Body of pancreas (tissue), 4 donors: Measurements from ENCODE around the gene ENAH. TPM values are rescaled to one million over a fixed set of nuclear protein-coding genes. Genes with fewer than 3 reads are reported as not detected.

Experiments
- ATAC-seq: fragments of 150-250 bp; one replicate; pipeline ENCODE4 v1.9.1; 2016
- DNase-seq, 4 donors: peaks; one replicate each; pipeline ENCODE4 v3.0.0-alpha.2; 2019
- H3K27ac ChIP-seq, 4 donors: fragments of 200-600 bp; sonication (generic); 1 replicate in 3 of 4; 2 replicates in 1 of 4; pipeline versions ENCODE4 v1.5.1 to v1.6.1; 2016 to 2019; ENCODE audit warnings: mild to moderate bottlenecking in 1 of 4, mixed read lengths in 1 of 4, moderate library complexity in 1 of 4
- H3K27me3 ChIP-seq, 2 donors: fragments of 200-600 bp; sonication (generic); one replicate each; pipeline ENCODE4 v1.6.0; 2016; ENCODE audit warnings: mild to moderate bottlenecking in 1 of 2
- H3K36me3 ChIP-seq, 2 donors: fragments of 200-600 bp; sonication (generic); replicated peaks in 1 of 2; 2 replicates each; pipeline ENCODE4 v1.5.1; 2016; ENCODE audit warnings: low read depth in 2 of 2; ENCODE audit not compliant: insufficient read depth in 1 of 2
- H3K4me1 ChIP-seq: fragments of 200-600 bp; sonication (generic); one replicate; pipeline ENCODE4 v1.6.0; 2016
- H3K4me3 ChIP-seq, 2 donors: fragments of 200-600 bp; sonication (generic); 1 replicate in 1 of 2; 2 replicates in 1 of 2; pipeline ENCODE4 v1.5.1; 2016 to 2019
- H3K9me3 ChIP-seq, 3 donors: fragments of 200-600 bp; sonication (generic); 1 replicate in 2 of 3; 2 replicates in 1 of 3; pipeline ENCODE4 v1.5.1; 2016
- POLR2A ChIP-seq, 3 donors: fragments of 450-650 bp; IDR thresholded peaks; one replicate each; pipeline ENCODE4 v1.6.1; 2016; ENCODE audit warnings: antibody characterized with exemption in 3 of 3, mild to moderate bottlenecking in 2 of 3
- WGBS, 2 donors: methylation state at CpG; one replicate each; pipeline ENCODE4 v1.1.5; 2017; 5-methylcytosine and 5-hydroxymethylcytosine counted together
- intact Hi-C: fragments of 100-400 bp; cut with DNase I; formaldehyde crosslinking; loops from one replicate; pipeline ENCODE4 v1.15.1; 2023
- total RNA-seq, 2 donors: library from RNA; depleted of rRNA; stranded (reverse); fragments of >200 nt; gene quantifications; one replicate each; pipeline ENCODE4 v1.1.0, GENCODE V29; 2016
- TF ChIP-seq, protein P1 (sequence below), 7 experiments: fragments of 450-650 bp in 4 of 7; fragments of 200-600 bp in 3 of 7; sonication (generic) in 3 of 7; IDR thresholded peaks; one replicate each; pipeline ENCODE4 v1.5.1; 2016 to 2019; ENCODE audit warnings: antibody characterized with exemption in 7 of 7

Gene ENAH
- total RNA-seq, 2 donors from 2014 or later = 21.1 to 28.8 TPM

- 92 to 97% methylated on average over 1 of the region's 1 CpG for WGBS, 2 donors
- TF ChIP-seq, protein P1, sequence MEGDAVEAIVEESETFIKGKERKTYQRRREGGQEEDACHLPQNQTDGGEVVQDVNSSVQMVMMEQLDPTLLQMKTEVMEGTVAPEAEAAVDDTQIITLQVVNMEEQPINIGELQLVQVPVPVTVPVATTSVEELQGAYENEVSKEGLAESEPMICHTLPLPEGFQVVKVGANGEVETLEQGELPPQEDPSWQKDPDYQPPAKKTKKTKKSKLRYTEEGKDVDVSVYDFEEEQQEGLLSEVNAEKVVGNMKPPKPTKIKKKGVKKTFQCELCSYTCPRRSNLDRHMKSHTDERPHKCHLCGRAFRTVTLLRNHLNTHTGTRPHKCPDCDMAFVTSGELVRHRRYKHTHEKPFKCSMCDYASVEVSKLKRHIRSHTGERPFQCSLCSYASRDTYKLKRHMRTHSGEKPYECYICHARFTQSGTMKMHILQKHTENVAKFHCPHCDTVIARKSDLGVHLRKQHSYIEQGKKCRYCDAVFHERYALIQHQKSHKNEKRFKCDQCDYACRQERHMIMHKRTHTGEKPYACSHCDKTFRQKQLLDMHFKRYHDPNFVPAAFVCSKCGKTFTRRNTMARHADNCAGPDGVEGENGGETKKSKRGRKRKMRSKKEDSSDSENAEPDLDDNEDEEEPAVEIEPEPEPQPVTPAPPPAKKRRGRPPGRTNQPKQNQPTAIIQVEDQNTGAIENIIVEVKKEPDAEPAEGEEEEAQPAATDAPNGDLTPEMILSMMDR (IDR thresholded peaks at IDR 0.05) = no peak
- Histone ChIP-seq H3K4me1 (peaks cover 4% of the 10 kb centered on the region), H3K27me3 (no peaks in the 10 kb centered on the region), H3K4me3 (no peak overlapping the region), H3K27ac (no peak overlapping the region), H3K36me3 (no peaks in the 10 kb centered on the region), H3K9me3 (no peaks in the 10 kb centered on the region)
- ATAC-seq (no peak), DNase-seq (no peak)
- intact Hi-C loops = no loop called here
Measured at GRCh38 chr1:225544263-225544662, 108.7 kb downstream of the ENAH start.

DNA sequence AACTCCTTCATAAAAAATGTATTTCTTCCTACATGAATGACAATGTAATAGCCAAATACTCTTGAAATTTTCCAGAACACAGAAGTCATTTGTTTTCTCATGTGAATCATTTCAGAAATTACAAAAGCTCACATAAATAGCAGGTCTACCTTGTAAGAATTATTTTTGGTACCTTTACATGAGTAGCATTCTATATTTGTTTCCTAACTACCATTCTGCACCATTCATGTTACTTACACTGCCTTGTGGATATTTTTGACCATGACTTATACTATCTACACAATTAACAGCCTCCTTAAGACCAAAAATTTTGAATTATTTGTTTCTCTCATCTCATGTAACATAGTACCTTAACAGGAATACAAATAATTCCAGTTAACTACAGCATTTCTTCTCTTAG is 109.6 kb downstream of the ENAH start:
- Histone ChIP-seq H3K27ac (no peak overlapping the region), H3K36me3 (no peaks in the 10 kb centered on the region)
- TF ChIP-seq, protein P1 (IDR thresholded peaks at IDR 0.05) = no peak
- TF ChIP-seq POLR2A (IDR thresholded peaks at IDR 0.05) = no peak

GRCh38 chr1:225541383-225541782 is 111.5 kb downstream of the ENAH start:
- Histone ChIP-seq H3K4me3 (no peak overlapping the region), H3K27ac (no peak overlapping the region), H3K9me3 (no peaks in the 10 kb centered on the region), H3K4me1 (peaks cover 4% of the 10 kb centered on the region), H3K27me3 (no peaks in the 10 kb centered on the region), H3K36me3 (no peaks in the 10 kb centered on the region)
- no peak for ATAC-seq
- TF ChIP-seq, protein P1 (IDR thresholded peaks at IDR 0.05) = no peak
- TF ChIP-seq POLR2A (IDR thresholded peaks at IDR 0.05) = no peak
- WGBS, 2 donors = 94 to 96% methylated on average over 9 of the region's 9 CpGs
- no peak for DNase-seq
- intact Hi-C loops = no loop called here

More for the DNA sequence above, 109.6 kb downstream of the ENAH start:
- intact Hi-C loops = no loop called here
- peaks cover 4% of the 10 kb centered on the region for H3K4me1 ChIP-seq
- no peaks in the 10 kb centered on the region for H3K9me3 ChIP-seq
- no peak for DNase-seq
- no peaks in the 10 kb centered on the region for H3K27me3 ChIP-seq
- H3K4me3 ChIP-seq = no peak overlapping the region
- no peak for ATAC-seq

DNA sequence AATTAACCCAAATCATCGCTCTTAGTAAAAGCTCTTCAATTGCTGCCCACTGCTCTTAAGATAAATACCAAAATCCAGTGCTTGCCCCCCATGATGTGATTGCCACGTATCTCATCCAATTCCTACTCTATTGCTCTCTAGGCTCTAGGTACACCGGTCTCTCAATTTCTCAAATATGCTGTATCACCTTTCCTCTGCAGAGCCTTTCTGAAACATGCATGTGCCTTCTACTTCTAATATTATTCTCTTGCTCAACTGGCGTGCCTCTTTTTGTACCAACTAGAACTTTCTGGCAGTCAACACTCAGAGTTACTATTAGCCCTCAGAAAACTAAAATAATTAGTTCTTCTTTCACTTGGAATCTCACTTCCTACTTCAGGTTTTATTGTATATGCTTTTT is 113.3 kb downstream of the ENAH start:
- TF ChIP-seq, protein P1 (IDR thresholded peaks at IDR 0.05) = no peak
- no peak for ATAC-seq
- WGBS, 2 donors = 91 to 92% methylated on average over 4 of the region's 4 CpGs
- DNase-seq = no peak
- Histone ChIP-seq H3K4me3 (no peak overlapping the region), H3K27ac (no peak overlapping the region), H3K4me1 (peaks cover 4% of the 10 kb centered on the region), H3K9me3 (no peaks in the 10 kb centered on the region), H3K36me3 (no peaks in the 10 kb centered on the region), H3K27me3 (no peaks in the 10 kb centered on the region)
- intact Hi-C loops = no loop called here

GRCh38 chr1:225539069-225539468 is 113.9 kb downstream of the ENAH start:
- WGBS, 2 donors = 78 to 80% methylated on average over 1 of the region's 1 CpG
- Histone ChIP-seq H3K27me3 (no peaks in the 10 kb centered on the region), H3K4me1 (peaks cover 2% of the 10 kb centered on the region), H3K4me3 (no peak overlapping the region), H3K36me3 (no peaks in the 10 kb centered on the region), H3K27ac (no peak overlapping the region), H3K9me3 (no peaks in the 10 kb centered on the region)
- ATAC-seq (no peak), DNase-seq (no peak)
- no peak for TF ChIP-seq POLR2A (IDR thresholded peaks at IDR 0.05)
- TF ChIP-seq, protein P1 (IDR thresholded peaks at IDR 0.05) = no peak
- intact Hi-C loops = no loop called here
